A549 (cell line): ENCODE measurements around the gene ARHGEF37.

ENCODE experiments used
- BHLHE40 ChIP-seq: IDR thresholded peaks from 2 replicates; pipeline ENCODE4 v1.6.1; 2012; ENCODE audit warnings: low read depth, low read length, inconsistent platforms
- EP300 ChIP-seq, 2 experiments: fragments of >200 bp; sonication (Bioruptor Twin); formaldehyde crosslinking; IDR thresholded peaks; 2 replicates in 1 of 2; 3 replicates in 1 of 2; pipeline ENCODE4 v1.6.1; 2016 to 2017
- HDAC2 ChIP-seq: fragments of 200-600 bp; sonication (generic); IDR thresholded peaks from 2 replicates; pipeline ENCODE4 v1.6.1; 2016
- KDM5A ChIP-seq: fragments of 200-600 bp; sonication (generic); IDR thresholded peaks from 2 replicates; pipeline ENCODE4 v1.6.1; 2016; ENCODE audit warnings: antibody characterized with exemption, mild to moderate bottlenecking
- MAZ ChIP-seq: fragments of 150-350 bp; IDR thresholded peaks from 2 replicates; pipeline ENCODE4 v1.6.1; 2014; ENCODE audit warnings: antibody characterized with exemption, low read depth, low read length, borderline replicate concordance
- NFE2L2 ChIP-seq: fragments of 150-350 bp; conservative IDR thresholded peaks from 2 replicates; pipeline ENCODE4 v1.6.1; 2014; ENCODE audit warnings: low read length
- POLR2A ChIP-seq: IDR thresholded peaks from 2 replicates; pipeline ENCODE4 v1.6.1; 2012; ENCODE audit warnings: mild to moderate bottlenecking, low read length
- POLR2AphosphoS2 ChIP-seq: conservative IDR thresholded peaks from 2 replicates; pipeline ENCODE4 v1.6.1; 2012; ENCODE audit warnings: low read length, improper control_type of control experiment, inconsistent platforms
- RAD21 ChIP-seq, 2 experiments: fragments of >200 bp in 1 of 2; sonication (Bioruptor Twin) in 1 of 2; formaldehyde crosslinking in 1 of 2; IDR thresholded peaks in 1 of 2; conservative IDR thresholded peaks in 1 of 2; 2 replicates in 1 of 2; 3 replicates in 1 of 2; pipeline ENCODE4 v1.6.1; 2012 to 2018; ENCODE audit warnings: inconsistent platforms in 1 of 2
- RNF2 ChIP-seq: fragments of 200-600 bp; sonication (generic); IDR thresholded peaks from 2 replicates; pipeline ENCODE4 v1.6.1; 2016; ENCODE audit warnings: low read depth, mild to moderate bottlenecking, antibody characterized with exemption, moderate library complexity, borderline replicate concordance
- SREBF2 ChIP-seq: fragments of 450-650 bp; IDR thresholded peaks from 2 replicates; pipeline ENCODE4 v1.6.1; 2014; ENCODE audit warnings: mild to moderate bottlenecking, moderate library complexity
- TF ChIP-seq, protein P1 (sequence below): fragments of >200 bp; sonication (Bioruptor Twin); formaldehyde crosslinking; IDR thresholded peaks from 3 replicates; pipeline ENCODE4 v1.5.1; 2016
- TF ChIP-seq, protein P2 (sequence below): IDR thresholded peaks from 2 replicates; pipeline ENCODE4 v1.6.1; 2012

DNA sequence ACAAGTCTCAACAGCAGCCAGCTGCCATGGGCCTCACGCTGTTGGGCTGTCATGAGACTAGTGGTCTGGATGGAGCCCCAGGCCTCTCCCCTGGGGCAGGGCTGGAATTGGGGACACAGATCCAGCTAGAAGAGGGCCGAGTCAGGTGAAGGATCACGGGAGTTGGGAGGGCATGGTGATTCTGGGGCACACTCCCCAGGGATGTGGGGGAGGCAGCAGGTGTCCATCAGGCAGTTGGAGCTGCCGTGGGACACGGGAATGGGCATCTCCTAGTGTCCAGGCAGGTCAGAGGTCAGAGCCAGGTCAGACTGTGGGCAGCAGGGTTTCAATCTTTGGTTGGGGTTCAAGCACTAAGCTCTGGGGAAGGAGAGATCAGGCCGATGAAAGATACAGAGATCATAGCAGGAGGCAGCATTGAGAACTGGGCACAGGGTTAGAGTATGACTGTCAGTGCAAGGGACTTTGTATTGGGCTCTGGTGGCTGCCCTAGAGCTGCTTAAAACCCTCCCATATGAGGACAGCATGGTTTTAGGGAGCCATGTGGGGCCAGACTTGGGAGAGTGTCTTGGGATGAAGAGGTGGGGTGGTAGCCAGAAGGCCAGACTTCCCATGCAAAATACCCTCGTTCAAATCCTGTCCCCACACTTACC, 59.2 kb downstream of the ARHGEF37 start:
- no peak for TF ChIP-seq POLR2A
- TF ChIP-seq, protein P1, sequence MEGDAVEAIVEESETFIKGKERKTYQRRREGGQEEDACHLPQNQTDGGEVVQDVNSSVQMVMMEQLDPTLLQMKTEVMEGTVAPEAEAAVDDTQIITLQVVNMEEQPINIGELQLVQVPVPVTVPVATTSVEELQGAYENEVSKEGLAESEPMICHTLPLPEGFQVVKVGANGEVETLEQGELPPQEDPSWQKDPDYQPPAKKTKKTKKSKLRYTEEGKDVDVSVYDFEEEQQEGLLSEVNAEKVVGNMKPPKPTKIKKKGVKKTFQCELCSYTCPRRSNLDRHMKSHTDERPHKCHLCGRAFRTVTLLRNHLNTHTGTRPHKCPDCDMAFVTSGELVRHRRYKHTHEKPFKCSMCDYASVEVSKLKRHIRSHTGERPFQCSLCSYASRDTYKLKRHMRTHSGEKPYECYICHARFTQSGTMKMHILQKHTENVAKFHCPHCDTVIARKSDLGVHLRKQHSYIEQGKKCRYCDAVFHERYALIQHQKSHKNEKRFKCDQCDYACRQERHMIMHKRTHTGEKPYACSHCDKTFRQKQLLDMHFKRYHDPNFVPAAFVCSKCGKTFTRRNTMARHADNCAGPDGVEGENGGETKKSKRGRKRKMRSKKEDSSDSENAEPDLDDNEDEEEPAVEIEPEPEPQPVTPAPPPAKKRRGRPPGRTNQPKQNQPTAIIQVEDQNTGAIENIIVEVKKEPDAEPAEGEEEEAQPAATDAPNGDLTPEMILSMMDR = no peak
- TF ChIP-seq RNF2 = no peak
- TF ChIP-seq SREBF2 = no peak
- TF ChIP-seq MAZ = no peak
- no peak for TF ChIP-seq HDAC2
- no peak for TF ChIP-seq NFE2L2
- TF ChIP-seq POLR2AphosphoS2 = no peak
- TF ChIP-seq EP300 (IDR thresholded peaks at IDR 0.05) = no peak
- no peak for TF ChIP-seq BHLHE40
- TF ChIP-seq KDM5A = no peak
- TF ChIP-seq RAD21 (conservative IDR thresholded peaks at IDR 0.05 in 1 of 2, IDR thresholded peaks at IDR 0.05 in 1 of 2) = no peak
- TF ChIP-seq, protein P2, sequence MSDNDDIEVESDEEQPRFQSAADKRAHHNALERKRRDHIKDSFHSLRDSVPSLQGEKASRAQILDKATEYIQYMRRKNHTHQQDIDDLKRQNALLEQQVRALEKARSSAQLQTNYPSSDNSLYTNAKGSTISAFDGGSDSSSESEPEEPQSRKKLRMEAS = no peak
